CD4-positive, alpha-beta T cell treated with Interleukin-2 at 100 ng/mL for 4 hours (primary cell): ENCODE results near the gene SCUBE1.
A peak's percentile ranks its signal among the peaks of the same experiment; 100 is the strongest.

Experiments
- DNase-seq: peaks from one replicate; pipeline ENCODE4 v3.0.0-alpha.2; 2020; ENCODE audit warnings: low spot score

SCUBE1 gene

DNA sequence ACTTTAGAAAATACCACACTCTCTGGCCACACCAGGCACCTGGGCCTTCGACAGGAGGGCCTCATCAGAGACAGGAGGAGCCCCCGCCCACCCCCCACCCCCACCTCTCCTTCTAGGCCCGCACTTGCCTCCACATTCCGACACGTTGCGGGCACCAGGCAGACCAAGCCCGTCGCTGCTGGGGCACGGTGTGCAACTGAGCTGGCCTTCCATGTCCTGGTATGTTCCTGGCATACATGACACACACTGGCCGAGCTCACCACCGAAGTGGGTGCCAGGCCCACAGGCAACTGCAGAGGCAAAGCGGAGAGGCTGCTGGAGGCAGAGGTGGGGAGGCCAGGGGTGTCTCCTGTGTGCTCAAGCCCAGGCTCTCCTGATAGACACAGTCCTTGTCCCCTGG is 129.2 kb downstream of the SCUBE1 start:
- DNase-seq: no peak

DNA sequence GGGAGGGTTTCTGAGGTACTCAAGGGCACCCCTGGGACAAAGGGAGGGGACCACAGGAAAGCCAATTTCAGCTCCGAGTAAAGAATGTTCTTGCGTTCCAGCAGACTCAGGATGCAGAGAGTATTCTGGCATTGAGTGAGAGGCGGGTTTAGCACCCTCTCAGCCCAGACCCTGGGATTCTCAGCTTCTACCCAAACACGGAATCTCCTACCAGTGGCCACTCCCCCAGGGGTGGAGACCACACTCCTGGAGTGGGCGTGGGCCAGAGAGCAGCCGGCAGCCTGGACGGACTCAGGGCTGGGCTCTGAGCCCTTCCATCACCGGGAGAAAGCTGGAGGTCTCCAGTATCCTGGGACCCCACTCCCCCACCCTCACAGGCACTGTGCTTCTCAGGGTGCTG is 130.1 kb downstream of the SCUBE1 start:
- no peak for DNase-seq

DNA sequence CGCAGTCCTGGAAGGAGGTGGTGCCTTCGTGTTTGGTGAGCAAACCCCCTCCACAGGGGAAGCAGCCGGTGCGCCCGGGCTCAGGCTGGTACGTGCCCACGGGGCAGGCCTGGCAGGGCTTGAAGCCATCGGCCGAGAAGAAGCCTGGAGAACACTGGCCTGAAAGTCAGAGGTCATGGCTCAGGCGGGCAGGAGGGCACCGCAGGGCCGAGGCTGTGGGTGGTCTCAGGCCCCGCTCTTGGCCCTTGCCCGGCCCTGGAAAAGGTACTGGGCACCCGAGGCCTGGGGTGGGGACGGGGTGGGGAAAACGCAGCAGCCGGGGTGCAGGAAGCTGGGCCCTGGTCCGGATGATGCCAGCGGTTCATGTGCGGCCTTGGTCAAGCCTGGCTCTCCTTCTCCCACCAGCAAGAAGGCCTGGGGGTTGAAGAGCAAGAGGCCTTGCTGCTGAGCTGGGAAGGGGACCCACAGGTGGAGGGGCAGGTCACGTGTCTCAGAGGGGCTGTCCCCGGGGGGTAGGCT is 130.7 kb downstream of the SCUBE1 start:
- no peak for DNase-seq

DNA sequence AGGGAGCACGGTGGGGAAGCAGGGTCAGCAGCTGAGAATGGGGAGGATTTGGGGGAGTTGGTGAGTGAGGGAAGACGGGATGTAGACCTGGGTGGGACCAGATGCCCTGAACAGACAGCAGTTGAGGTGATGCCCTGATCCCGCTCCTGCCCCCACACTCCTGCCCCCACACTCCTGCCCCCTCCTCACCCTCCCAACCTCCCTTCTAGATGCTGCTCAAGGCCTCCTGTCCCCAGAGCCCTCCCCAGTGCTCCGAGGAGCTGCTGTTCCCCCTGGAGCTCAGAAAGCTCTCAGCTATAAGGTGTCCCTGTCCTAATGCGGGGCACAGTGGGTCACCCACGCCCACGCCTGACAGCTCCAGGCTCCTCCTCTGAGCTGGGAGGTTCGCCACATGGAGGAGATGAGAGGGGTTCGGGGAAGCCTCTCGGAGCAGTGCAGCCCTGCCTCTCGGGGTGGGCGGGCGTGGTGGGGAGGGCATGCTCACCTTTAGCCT is 131.2 kb downstream of the SCUBE1 start:
- no peak for DNase-seq

DNA sequence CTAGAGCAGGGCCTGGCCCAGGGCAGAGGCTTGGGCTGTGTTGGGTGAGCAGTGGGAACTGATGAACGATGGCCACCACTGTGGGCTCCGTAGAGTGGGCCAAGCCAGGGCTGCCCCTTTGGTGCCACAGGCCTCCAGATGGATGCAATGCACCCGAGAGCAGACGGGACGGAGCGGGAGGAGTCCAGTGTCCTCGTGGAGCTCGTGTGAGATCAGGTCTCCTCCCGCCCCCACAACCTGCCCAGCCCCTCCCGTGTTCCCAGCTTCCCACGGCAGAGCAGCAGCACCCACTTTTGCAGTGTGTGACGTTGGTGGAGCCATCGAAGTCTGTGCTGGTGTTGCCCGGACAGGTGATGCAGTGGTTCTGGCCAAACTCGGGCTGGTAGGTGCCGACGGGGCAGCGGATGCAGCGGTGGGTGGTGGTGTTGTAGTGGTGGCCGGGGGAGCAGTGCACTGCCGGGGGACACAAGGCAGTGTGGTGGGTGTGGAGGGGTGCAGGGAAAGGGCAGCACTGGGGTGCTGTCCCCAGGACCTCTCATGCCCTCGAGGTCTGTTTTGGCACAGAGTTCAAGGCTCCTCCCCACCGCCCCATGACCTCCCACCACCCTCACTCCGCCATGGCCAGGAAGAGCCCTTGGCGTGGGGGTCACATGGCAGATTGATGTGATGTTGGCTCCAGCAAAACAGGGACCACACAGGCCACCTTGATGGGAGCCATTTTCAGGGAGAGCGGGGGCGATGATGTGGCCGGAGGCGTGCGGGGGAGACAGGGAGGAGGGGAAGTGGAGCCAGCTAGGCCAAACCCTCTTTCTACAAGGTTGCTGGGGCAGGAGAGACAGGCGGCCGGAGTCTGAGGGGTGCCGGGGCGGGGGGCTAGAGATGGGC is 132.3 kb downstream of the SCUBE1 start:
- DNase-seq: no peak

DNA sequence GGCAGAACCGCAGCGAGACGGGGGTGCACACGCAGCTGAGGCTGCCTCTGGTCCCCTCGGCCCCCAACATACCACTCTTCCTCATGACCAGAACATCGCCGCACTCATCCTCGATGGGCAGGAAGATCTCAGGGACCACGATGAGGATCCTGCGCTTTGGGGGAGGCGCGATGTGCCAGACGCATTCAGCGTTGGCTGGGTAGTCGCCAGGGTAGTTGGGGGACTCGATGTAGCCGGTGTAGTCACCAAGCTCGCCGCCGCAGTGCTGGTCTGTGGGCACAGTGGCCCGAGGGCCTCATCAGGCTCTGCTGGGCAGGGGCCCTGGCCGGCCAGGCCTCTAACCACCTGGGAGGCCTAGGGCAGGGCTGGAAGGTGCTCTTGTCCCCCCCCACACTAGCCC is 133.2 kb downstream of the SCUBE1 start:
- no peak for DNase-seq

DNA sequence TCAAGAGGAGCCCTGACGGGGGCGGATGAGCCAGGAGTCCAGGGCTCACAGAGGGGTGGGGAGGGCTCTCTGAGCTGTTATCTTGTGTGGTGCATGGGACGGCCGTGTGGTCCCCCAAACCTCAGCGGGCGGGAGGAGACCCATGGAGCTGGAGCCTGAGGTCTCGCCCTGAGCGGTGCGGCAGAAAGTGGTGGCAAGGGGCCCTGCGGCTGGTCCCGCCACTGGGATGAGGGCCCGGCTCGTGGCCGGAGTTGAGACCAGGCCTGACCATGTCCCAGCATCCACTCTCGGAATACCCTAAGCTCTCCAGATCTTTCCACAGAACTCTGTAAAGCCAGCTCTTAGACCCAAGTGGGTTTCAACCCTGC is 133.7 kb downstream of the SCUBE1 start:
- no peak for DNase-seq

DNA sequence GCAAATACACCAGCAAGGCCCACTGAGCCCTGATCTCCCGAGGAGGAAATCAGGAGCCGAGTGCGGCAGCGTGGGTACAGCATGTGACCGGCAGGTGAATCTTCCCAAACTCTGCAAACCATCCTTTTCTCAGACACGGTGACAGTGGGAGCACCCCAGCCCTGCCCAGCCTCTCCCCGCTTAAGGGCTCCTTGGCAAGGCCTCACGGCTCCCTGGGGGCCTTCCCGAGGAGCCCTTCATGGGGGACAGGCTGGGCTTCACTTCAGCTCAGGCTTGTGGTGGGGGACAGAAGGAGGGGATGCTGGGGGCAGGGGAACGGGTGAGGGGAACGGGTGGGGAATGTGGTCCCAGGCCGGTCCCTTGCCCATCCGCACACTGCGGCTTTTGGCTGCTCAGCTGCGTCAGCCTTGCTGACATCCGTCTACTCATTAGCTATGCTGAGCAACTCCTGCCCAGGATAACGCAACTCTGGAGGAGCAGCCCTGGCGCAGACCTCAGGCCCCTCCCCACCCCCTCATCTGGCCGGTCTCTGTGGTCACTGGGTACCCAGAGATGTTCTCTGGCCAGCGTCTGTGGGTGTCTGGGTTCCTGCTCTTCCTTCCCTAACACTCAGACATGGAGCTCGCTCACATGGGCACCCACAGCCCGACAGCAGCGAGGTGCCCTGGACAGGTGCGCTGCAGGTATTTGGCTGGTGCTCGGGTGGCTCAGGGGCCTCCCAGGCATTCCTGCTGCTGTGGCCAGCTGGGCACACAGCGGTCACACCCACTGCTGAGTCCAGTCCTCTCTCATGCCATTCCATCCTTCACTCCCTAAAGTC is 134.3 kb downstream of the SCUBE1 start:
- no peak for DNase-seq

DNA sequence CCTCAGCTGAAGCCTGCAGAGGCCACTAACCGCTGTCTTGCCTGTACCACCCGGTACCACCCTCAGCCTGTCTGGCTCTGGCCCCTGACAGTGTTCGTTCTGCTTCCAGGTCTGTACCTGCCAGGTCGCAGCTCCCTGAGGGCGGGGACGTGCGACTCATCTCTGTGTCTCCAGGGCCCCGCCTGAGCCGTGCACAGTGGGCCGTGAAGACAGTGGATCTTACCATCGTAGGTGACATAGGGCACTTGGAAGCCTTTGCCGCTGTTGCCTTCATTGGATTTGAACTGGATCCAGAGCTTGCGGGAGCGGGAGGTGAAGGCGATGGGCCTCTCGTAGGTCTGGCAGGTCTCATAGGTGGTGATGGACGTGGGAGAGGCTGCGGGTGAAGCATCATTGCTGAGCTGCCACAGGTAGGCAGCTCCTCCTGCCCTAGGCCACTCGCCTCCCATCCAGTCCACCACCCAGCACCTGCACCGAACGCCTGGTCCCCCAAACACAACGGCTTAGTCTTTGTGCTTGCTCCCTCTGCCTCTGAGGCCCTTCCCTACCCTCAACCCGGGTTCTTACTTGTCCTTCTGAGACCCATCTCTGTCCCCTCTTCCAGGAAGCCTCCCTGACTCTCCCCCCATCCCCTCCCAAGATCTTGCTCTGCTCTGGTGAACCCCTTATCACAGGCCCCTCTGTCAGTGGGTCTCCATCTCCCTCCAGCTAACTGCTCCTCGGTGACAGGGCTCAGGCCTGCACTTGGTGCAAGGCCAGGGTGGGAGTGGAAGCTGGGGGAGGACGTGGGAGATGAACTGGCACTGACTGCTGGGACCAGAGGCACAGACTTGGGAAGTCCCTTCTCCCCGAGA is 135.1 kb downstream of the SCUBE1 start:
- DNase-seq: no peak

DNA sequence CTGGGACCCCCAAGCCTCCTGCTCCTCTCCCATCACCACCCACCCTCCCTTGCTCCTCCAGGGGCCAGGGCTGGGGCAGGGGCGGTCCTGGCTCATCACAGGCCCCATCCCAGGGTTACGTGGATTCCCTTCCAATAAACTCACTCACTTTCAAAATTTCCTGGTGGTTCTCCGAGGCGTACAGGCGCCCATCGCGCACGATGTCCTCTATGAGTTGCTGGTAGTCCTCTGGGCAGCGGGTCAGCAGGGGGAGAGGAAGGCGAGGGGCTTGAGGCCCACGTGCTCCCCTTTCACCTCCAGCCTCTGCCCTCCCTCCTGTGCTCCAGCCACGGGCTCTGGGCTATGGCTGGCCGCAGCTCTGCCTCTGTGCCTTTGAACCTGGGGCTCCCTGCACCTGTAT is 135.8 kb downstream of the SCUBE1 start:
- no peak for DNase-seq

DNA sequence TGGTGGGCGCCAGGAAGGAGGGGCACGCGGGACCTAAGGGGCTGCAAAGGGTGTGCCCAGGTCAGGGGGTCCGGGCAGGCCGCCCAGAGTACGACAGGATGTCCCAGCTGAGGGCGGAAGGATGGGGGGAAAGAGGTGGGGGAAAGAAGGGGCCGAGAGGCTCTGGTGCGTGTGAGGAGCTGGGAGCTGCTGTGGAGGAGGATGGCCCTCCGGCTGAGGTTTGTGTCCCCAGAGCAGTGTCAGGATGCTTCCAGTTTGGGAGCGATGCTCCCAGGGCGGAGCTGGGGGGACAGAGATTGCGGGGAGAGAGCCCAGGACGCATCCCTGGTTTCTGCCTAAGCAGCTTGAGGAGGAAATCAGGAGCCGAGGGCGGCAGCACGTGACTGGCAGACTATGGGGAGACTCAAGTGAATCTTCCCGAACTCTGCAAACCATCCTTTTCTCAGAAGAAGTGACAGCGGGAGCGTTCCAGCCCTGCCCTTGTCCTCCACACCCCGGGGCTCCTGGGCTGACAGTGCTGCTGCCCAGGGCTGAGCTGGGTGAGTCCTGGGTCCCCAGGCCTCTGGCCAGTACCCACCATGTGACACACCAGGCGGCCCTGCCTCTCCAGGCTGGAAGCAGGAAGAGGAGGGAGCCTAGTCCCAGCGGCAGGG is 136.5 kb downstream of the SCUBE1 start:
- DNase-seq: no peak

DNA sequence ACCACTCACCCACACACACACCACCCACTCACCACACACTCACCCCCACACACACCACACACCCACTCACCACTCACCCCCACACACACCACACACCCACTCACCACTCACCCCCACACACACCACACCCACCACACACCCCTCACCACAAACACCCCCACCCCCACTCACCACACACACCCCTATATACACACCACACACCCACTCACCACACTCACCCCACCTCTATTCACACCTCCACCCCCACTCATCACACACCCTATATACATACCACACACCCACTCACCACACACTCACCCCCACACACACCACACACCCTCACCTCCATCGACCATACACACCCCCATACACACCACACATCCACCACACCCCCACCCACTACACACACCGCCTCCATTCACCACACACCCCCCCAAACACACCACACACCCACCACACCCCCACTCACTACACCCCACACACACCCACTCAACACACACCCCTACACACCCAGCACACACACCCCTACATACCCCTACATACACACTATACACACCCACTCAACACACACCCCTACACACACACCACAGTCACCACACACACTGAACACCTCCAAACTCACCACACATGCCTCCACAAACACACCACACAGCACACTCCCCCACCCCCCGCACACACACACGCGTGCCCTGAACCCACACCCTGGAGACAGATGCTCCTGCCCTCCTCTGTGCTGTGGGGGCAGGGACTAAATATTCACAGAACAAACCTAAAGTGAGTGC is 137.2 kb downstream of the SCUBE1 start:
- peak; percentile 34 for DNase-seq

DNA sequence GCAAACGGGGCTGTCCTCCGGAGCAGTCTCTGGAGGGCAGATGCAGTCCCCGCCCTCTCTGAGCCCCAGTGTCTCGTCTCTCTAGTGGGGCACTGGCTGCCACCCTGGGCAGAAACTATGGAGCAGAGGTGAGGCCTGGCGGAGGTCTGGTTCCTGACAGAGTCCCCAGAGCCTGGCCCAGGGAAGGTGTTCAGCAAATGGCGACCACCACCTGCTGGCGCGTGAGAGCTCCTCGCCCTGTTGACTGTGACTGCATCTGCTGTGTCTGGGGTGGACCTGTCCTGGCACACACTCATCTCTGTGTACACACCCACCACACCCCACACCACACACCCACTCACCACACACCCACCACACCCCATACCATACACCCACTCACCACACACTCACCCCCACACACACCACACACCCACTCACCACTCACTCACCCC is 137.9 kb downstream of the SCUBE1 start:
- peak; percentile 36 for DNase-seq

DNA sequence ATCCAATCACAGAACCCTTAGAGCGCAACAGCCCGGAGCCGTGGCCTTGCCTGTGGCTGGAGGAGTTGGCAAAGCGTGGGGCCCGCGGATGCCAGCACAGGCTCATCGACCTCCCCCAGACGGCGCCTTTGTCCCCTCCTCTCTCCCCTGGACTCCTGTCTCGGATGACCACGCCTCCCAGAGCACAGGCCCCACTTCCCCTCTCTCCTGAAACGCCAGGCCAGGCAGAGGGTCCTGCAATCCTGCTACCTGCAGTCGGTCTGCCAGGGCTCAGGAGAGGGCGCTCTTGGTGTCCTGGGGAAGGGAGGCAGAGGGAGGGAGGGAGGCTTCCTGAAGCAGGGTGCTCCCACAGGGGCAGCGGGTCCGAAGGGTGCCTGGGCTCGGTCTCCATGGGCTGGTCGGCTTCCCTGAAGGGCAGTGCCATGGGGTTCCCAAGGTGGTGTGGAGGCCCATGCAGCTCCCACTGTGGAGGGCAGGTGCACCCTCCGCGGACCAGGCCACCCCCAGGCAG is 139.6 kb downstream of the SCUBE1 start:
- no peak for DNase-seq

DNA sequence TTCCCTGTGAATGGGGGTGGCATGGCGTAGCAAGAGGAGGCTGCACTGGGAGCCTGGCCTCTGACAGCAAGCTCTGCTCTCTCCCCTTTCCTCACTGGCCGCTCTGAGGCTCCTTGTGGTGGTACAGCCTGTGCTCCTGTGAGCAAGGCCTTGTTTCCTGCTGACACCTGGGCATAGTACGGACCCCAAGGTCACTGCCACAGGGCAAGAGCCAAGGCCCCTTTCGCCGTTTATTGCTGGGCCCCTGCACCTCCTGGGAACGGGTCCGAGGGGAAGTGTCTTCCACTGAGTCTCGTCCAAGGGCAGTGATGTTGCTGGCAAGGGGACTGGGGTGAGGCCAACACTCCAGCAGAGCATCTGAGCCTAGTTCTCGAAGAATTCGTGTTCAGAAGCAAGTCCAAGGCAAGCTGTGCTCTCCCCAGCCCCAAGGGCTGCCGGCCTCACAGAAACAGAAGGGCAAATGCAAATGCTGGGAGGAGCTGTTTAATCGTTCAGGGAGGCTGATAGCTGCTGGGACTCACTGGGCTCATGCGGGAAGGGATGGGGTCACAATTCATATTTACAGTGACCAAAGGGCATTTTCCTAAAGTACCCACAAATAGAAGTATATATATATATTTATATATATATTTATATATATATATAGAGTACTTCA is 140.3 kb downstream of the SCUBE1 start:
- DNase-seq: no peak

DNA sequence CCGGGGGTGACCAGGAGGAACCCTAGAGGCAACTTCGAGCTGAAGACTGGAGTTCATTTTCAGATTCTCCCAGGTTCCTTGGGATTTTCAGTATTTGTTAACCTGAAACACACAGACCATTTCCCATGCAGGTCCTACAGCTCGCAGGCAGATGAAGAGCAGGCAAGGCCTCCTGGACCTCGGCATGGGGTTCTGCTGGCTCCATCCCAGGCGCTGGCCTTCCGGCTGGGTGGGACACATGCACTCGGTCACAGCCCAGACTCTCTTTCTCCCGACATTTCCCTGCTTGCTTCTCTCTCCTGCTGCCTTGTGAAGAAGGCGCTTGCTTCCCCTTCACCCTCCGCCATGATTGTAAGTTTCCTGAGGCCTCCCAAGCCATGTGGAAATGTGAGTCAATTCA is 140.8 kb downstream of the SCUBE1 start:
- DNase-seq: no peak

DNA sequence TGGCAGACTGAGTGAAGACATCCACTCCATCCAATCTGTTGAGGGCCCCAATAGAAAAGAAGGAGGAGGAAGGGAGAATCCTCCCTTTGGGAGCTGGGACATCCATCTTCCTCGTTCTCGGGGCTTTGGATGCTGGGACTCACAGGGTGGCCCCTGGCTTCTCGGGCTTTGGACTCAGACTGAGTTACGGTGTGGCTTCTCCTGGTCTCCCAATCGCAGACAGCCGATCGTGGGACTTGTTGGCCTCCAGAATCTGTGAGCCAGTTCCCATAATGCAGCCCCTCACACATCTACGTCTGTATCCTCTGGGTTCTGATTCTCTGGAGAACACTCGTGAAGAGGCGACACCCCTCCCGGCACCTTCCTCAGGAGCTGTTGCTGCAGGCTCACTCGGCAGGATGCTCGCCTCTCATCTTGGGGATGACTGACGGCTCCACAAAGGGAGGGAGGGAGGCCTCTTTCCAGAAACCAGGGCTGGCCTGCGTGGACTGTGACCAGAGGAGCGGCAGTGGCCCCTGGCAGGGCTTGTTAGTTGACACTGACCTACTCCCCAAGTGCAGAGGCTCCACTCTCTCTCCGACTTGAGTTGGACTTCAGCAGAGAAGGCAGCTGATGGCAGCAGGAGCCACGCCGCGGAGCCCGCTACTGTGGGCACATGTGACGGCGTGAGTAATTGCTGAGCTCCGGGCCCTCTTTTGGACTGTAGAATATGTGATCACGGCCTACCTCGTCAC is 141.5 kb downstream of the SCUBE1 start:
- DNase-seq: no peak

DNA sequence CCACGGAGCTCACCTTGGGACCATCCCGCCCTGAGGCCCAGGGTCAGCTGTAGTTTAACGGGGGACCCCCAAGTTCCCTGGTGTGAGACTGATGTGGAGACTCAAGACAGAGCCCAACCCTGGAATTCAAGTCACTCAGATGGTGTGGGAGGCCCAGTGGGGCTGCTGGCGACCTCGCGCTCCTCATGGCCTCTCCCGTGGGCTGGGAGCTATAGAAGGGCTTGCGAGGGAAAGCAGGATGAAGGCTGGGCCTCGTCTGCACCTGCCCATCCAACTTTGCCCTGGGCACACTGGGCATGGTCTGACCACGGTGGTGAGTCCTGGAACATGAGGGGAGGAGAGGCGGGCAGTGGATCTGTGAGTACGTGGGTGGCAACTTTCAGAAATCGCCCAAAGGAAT is 142.6 kb downstream of the SCUBE1 start:
- no peak for DNase-seq

DNA sequence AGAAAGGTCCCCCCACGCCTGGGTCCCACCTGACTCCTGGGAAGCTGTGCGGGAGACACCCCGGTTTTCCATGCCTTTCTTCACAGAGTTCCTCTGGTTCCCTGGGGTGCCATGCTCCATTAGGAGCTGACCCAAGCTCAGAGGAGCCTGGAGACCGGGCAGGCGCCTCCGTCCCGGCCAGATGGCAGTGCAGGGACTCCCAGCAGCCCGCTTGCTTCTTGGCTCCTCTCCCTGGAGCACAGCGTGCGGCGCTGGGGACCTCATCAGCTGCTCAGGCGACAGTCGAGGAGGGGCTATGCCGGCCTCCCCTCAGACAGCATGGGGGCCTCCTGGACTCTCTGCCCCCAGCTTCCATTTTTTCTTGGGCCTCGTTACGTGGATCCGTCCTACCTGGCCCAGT is 143.1 kb downstream of the SCUBE1 start:
- DNase-seq: no peak
